ENCODE results near the gene CCDC88A.
"Not testable (repeated sequence)": the region's sequence is repeated elsewhere in the genome, so short reads cannot be mapped to it uniquely, and the experiment has no call there.

Gene CCDC88A
- total RNA-seq: 334 to 1,268 (median 700) reads per million in 18 experiments

DNA sequence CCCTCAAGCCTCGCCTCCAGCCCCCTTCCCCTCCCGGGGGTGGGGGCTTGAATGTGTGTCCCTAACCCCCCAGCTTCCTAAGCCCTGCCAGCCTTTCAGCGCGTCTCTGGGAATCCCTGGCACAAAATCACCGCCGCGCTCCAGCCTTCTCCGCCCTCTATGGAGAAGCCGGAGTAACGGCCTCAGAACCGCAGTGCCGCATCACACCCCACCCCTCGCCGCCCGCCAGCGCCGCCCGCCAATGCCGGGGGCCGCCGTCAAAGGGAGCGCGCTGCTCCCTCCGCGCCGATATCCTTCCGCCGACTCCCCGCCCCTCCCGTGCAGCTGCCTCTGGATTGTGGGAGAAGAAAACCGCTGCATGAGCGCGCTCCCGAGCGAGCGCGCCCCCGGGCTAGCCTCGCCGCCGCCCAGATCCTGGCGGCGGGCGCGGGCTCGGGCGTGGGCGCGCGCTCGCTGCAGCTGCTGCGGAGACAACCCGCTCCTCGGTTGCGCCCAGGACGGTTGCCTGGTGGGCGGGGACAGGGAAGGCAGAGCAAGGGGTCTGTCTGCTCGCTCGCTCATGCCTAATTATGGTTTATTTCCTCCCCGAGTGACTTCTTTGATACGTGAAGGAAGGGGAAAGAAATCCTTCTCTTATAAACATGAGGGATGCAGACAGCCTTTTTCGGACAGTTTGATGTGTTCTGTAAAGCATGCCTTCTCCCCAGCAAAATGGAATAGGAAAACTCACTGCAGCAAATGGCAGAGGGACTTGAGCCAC, at the start of gene CCDC88A:
Gene CCDC88A (minus strand): TSS at position 178 of the 760 bp plus-strand sequence. CDS start 777 bp downstream, outside the sequence.
- peak; percentile 97 for DNase-seq

DNA sequence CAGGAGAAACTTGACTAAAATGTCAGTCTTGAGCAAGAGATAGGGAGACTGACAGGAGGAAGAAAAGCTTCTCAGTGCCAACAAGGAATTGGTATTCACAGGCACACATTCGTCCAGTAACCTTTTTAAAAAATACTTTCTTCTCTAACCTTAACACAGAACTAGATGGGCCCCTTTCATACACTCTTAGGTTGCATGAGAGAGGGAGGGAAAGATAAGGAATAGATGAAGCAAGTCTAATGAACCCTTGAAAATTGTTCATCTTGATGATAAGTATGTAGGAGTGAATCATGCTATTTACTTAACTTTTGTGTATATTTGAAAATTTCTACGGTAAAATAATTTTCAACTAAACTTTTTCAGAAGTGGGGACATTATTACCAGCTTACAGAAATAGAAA, 42.0 kb upstream of the CCDC88A start:
- DNase-seq: no peak

DNA sequence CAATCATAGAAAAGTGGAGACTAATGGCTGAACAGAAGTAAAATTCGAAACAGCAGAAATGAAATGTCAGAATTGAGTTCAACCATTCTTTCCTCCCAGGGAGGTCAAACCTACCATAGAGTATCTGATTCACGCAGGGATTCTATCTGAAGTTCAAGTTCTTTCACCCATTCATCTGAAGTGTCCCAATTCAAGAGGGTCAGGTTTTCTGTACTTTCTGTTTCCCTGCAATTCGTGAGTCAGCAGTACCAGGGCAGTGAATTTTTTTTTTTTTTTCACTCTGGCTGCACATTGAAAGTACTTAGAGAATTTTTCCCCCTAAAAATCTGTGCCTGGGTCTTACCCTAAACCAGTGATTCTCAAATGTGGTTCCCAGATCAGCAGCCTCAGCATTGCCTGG, 40.9 kb upstream of the CCDC88A start:
- peak in 1 of 2 donors; percentile 7 for DNase-seq

GRCh38 chr2:55459714-55460274, 40.1 kb upstream of the CCDC88A start:
- DNase-seq: peak; percentile 8 to 32

- no peak for DNase-seq
These were observed 39.6 kb upstream of the CCDC88A start for GRCh38 chr2:55459279-55459678.

GRCh38 chr2:55454121-55454520, 34.5 kb upstream of the CCDC88A start:
- DNase-seq: no peak

DNA sequence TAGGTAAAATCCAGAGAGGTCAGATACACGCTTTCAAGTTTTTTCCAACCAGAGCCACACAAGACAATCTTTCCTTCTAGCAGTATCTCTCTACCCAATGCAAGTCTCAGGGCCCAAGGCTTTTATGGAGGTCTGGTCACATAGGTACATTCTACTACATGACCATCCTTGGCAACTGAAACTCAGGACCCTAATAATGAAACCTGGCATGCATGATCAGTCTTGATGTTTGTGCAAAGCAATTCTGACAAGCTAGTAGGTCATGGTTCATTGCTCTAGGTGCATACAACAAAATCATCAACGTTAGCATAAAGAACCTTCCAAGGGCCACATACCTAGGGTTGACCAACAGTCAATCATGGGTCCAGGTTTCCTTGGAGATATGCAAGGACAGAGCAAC, 33.2 kb upstream of the CCDC88A start:
- DNase-seq: no peak

DNA sequence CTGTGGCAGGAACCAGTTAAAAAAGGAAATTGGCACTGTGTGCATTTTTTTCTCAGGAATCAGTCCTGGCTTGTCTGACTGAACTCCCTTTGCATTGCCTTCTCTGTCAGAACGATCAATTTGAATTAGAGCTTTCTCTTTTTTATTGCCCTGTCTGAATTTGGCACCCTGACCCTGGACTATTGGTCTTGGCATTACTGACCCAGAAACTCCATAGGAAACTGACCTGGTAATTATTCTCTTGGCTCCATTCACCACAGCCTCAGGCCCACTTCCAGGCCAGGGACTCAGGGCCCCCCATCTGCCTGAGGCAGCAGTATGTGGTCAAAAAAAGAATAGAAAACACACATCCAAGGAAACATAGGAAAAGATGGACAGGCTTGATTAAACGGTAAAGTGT, 32.0 kb upstream of the CCDC88A start:
- no peak for DNase-seq

DNA sequence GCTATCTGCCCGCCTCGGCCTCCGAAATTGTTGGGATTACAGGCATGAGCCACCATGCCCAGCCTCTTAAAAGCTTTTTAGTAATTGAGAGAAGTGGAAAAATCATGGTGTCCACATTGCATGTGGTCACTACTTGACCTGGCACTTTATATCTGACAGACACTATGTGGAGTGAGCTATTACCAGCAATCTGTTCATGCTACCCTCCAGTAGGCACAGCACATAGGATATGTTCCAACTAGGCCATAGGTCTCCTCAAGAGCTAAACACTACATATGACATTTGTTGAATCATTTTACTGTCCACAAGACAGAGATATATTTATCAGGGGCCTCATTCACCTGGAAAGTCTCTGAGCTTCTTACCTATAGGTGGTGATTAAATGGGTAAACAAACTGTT, 30.4 kb upstream of the CCDC88A start:
- DNase-seq: not testable (repeated sequence)

DNA sequence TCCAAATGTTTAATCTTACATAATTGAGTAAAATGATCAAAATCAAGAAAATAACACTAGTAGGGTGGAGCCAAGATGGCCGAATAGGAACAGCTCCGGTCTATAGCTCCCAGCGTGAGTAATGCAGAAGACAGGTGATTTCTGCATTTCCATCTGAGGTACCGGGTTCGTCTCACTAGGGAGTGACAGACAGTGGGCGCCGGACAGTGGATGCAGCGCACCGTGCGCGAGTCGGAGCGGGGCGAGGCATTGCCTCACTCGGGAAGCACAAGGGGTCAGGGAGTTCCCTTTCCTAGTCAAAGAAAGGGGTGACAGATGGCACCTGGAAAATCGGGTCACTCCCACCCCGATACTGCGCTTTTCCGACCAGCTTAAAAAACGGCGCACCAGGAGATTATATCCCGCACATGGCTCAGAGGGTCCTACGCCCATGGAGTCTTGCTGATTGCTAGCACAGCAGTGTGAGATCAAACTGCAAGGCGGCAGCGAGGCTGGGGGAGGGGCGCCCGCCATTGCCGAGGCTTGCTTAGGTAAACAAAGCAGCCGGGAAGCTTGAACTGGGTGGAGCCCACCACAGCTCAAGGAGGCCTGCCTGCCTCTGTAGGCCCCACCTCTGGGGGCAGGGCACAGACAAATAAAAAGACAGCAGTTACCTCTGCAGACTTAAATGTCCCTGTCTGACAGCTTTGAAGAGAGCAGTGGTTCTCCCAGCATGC, 22.5 kb upstream of the CCDC88A start:
- not testable (repeated sequence) for DNase-seq

DNA sequence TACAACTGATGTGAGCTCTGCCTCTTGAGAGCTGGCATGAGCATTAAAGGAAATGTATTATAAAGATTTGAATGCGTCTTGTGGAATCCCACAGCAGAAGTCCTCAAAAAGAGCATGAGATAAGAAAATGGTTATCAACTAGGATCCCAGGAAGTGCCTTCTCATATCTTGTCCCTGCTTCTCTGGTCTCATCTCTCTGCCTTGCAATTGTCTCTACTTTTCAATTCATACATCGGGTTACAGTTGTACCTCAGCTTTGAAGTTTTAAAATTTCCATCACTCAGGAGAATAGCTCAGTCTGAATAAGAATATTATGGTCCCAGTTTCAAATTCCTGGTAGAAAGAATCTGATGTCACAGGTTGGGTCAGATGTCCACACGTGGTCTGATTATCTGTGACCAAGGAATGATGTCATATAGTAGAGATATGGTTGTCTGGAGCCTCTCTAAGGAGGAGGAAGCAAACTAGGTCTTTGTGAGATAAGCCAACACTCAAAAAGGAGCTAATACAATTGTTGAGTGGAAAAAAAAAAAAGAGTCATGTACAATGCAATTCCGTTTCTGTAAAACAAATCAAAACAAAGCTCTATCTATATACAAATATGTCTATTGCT, 21.7 kb upstream of the CCDC88A start:
- no peak for DNase-seq

DNA sequence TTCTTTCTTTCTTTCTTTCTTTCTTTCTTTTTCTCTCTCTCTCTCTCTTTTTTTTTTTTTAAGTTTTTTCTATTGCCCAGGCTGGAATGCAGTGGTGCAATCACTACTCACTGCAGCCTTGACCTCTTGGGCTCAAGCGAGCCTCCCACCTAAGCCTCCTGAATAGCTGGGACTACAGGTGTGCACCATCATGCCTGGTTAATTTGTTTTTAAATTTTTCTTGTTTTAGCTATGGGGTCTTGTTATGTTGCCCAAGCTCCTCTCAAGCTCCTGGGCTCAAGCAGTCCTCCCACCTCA, 19.4 kb upstream of the CCDC88A start:
- DNase-seq: no peak

DNA sequence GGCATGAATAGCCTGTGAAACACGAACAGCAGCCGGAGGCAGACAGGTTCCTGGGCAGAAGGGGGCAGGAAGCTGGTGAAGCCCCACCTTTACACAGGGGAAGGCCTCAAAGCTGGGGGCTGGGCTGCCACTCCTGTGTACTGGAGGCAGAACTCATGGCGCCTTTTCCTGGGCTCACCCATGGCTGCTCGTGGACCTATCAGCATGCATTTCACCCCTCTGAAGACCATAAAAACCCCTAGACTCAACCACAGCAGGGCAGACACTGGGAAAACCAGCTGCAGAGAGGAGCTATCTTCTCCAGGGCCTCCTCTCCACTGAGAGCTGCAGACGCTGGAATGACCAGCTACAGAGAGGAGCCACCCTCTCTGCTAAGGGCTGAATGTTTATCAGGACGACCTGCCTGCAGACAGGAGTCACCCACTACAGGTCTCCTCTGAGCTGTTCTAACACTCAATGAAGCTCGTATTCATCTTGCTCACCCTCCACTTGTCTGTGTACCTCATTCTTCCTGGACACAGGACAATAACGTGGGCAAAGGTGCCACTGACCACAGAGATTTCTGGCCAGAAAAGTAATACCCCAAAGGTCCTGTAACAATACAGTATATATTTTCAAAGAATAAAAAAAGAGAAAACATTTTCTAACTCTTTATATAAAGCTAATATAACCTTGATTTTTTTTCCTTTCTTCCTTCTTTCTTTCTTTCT, 18.9 kb upstream of the CCDC88A start:
- no peak for DNase-seq

DNA sequence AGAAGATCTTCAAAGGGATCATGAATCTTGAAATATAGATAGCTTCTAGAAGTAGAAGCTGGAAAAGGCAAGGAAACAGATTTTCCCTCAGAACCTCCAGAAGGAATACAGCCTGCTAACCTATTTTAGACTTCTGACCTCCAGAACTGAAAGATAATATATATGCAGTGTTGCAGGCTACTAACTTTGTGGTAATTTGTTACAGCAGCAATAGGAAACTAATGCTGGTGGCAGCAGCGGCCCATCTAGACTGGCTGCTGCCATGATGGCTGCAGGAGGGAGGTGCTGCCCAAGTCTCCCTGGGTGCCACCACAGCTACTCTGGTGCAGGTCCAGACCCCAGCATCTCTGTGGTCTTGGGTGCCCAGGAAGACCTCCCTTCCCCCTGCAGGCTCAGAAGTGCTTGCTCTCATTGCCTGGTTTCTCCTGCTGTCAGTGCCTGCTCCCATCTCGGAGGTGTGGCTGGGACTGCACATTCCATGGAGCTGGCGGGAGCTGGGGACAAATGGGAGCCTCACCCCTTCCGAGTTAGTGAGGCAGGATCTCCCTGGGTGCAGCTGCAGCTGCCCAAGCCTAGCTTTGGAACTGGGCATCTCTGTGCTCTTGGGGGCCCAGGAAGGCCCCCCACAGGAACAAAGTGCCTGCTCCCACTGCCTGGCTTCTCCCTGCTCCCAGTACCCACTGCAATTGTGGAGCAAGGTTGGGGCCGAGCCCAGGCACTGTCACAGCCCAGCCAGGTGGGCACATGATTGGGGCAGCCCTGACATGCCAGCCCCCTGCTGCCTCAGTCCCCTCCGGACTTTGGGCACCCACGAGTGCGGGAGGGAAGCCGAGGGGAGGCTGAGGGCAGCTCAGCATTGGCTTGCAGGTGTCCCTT, 18.1 kb upstream of the CCDC88A start:
- no peak for DNase-seq

DNA sequence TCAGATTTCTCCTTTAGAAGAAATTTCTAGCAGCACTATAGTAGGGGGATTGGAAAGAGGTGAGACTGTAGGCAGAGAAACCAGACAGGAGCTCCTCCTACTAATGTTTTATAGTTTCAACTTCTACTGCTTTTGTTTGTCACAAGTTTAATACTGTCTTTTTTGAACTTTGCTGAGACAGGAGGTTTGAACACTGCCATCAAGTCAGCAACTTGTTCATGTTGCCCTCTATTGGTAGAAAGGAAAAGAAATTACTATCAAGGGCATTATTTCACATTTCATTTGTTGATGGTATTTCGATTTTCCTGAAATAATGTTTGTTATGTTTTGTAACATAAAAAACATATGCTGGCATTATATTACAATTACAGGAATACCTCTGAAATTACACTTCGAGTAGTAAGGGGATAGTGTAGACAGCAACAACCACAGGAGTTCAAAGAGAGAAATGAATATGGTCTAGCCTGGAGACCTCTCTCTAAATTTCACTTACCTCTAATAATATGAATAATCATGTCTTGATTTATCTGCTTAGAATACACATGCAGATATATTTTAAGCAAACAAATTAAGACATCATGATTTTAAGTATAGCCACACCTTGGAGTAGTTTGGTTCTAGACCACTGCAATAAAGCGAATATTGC, 12.4 kb upstream of the CCDC88A start:
- DNase-seq: peak; percentile 51 to 58

DNA sequence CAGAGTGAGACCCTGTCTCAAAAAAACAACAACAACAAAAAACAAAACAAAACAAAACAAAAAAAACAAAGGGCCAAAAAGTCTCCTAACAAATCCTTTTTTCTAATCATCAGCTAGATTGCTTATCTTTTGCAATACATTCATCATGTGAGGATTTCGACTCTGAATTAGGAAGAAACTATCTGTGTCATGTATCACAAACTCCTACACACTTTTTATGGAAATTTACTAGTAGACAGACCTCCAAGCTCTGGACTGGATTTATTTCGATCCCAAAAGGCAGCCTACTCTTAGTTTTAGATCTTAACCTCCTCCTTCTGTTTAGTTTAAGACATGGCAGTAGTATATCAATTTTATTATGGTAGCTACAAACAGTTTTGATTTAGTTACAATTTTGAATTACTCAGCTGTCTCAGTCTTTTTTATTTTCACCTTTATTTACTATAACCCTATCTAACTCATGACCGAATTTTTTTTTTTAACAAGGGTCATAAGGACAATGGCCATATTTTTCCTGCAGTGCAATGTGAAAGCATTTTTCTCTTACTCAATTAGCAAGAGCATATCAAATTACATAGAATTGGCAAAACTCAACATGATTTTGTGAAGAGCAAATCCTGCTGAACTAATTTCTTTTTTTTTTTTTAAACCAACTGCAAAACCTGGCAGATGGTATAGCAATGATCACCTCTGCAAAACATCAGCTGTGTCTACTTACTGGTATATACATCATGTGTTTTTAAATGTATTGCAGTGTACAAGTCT, 10.7 kb upstream of the CCDC88A start:
- peak; percentile 63 to 88 for DNase-seq

DNA sequence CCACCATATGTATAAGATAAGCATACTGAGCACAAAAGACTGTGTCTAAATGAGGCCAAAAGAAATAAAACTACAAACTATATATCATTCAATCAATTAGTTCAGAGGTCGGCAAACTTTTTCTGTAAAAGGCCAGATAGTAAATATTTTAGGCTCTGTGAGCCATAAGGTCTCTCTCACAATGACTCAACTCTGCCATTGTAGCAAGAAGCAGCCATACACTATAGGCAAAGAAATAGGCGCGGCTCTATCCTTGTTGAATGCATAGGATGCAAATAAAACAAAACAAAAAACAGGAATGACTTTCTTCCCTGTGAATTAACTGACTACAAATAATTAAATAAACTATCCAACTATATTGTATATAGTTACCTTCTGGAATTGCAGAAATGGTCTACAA, 8.6 kb upstream of the CCDC88A start:
- no peak for DNase-seq

- peak; percentile 82 to 96 for DNase-seq
These were observed 5.8 kb upstream of the CCDC88A start for GRCh38 chr2:55425431-55425831.

GRCh38 chr2:55422876-55423665, 3.4 kb upstream of the CCDC88A start:
- no peak for DNase-seq

DNA sequence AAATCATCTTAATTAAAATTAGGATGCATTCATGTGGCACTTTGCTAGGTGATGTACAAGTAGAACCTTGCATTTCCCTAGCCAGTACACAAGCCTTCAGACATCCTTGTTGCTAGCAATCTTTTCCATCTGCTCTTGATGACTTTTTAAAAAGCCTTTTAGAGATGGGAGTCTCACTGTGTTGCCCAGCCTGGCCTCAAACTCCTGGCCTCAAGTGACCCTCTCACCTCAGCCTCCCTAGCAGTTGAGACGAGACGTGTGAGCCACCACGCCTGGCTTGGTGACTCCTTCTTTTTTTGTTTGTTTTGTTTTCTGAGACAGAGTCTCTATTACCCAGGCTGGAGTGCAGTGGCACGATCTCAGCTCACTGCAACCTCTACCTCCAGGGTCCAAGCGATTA, 1.7 kb upstream of the CCDC88A start:
- DNase-seq: no peak

Data from inflammatory macrophage (primary cell).